ENCODE data around the gene KIF14. TPM values are rescaled to one million over a fixed set of nuclear protein-coding genes. Genes with fewer than 3 reads are reported as not detected.
"Not testable (repeated sequence)": the region's sequence is repeated elsewhere in the genome, so short reads cannot be mapped to it uniquely, and the experiment has no call there.

The KIF14 gene
- total RNA-seq, 2 donors from 2014 or later: 0.14 to 0.32 TPM

DNA sequence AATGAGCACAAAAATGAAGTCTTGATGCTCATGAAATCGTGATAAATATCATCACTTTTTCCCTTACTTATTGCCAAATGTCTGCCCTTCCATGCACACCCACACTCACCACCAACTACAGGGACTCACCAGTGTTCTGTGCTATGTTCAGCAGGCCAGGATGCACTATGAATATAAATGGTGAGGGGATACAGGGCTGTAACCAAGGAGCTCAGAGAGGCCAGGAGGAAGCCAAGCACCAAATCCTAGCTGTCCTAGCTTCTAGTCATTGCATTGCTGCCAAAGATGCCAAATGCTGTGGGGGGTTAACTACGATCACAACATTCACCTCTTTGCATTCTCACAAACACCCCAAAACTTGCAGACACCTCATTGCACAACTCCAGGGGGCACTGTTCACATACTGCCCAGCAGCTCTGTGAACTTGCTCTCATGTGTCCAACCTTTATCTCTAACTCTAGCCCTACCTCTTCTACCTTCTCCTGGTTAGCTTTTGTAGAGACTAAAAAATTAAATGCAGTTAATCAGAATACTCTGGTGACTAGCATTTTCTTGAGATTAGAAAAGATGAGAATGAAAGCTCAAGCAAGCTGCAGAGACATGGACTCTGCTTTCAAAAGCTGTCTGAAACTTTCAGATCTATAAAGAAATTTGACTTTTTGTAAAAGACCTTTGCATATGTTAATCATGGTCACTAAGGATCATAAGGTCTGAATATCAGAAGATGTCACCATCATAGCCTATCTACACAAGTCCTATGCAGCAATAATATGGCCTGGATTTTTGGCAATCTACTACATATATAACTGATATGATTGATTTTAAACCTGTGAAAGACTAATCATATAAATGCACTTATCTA, 13.9 kb upstream of the KIF14 start:
- intact Hi-C loops (cut with DNase I): no loop called here
- DNase-seq (ENCODE audit: low spot score): no peak

GRCh38 chr1:200631375-200631774, 10.8 kb upstream of the KIF14 start:
- no peak for DNase-seq (ENCODE audit: low spot score)
- intact Hi-C loops (cut with DNase I): no loop called here

- intact Hi-C loops (cut with DNase I); DNase-seq (ENCODE audit: low spot score): not testable (repeated sequence)
Measured at GRCh38 chr1:200630515-200630899, 10.0 kb upstream of the KIF14 start.

GRCh38 chr1:200629876-200630514, 9.4 kb upstream of the KIF14 start:
- intact Hi-C loops (cut with DNase I): loop anchor here (5.0 to 10.0 kb wide), 2 partner anchors 172 to 175 kb away; no protein-coding TSS in a partner anchor
- no peak for DNase-seq (ENCODE audit: low spot score)

DNA sequence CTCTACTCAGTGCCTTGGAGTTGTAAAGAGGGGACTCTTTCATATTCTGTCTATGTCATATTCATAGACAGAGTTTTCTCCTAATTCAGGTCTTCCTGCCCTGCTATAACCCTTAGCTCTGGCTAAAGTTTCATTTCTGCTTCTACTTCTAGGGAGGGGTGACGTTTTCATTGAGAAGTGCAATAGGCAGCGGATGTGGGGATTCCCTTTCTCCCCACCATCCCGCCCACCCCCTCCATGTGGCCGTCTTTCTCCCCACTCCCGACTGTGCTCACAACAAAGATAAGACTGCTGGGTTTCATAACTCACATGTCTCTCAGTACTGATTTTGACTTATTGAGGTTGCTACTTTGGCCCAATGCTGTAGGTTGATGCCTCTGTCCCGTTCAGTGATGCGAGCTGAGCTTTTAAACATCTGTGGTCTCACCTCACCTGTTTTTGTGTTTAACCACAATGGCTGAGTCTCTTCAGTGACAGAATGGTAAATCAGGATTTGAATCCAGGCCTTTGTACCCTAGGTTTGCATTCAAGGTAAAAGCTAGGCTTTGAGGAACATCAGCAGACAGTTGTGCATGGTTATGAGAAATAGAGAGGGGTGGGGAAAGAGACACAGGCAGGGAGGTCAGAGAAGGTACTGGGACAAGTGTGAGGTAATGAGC, 7.8 kb upstream of the KIF14 start:
- DNase-seq (ENCODE audit: low spot score): no peak
- intact Hi-C loops (cut with DNase I): loop anchor here (5.0 to 10.0 kb wide), 2 partner anchors 174 to 176 kb away; no protein-coding TSS in a partner anchor

DNA sequence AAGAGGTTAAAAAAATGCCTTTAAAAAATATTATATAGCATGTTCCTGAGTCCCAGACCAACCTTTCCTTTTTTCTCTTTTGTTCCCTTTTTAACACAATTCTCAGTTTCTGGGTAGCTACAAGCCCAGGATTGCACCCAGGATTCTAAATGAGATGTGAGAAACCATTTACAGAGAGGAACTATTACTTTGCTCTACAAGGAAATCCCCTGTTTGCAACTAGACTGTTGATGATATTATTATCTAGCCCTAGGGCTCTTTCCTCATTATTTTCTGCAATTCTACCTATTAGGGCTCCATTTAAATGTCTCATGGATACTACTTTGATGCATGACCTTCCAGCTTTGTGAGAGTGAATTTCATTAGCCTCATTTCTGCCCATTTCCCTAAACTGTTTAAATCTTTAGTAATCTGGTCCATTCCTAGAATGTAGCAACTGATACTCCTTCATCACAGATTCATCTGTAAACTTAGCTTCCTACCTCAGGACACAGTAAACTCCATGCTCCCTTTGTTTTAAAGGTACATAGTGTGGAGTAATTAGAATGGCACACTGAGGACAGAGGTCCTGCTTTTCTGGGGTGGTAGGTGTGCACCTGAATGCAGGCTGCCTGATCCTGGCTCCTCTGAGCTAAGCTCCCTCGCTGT, 7.1 kb upstream of the KIF14 start:
- no peak for DNase-seq (ENCODE audit: low spot score)
- intact Hi-C loops (cut with DNase I): loop anchor here (5.0 to 10.0 kb wide), 2 partner anchors 175 to 177 kb away; no protein-coding TSS in a partner anchor

DNA sequence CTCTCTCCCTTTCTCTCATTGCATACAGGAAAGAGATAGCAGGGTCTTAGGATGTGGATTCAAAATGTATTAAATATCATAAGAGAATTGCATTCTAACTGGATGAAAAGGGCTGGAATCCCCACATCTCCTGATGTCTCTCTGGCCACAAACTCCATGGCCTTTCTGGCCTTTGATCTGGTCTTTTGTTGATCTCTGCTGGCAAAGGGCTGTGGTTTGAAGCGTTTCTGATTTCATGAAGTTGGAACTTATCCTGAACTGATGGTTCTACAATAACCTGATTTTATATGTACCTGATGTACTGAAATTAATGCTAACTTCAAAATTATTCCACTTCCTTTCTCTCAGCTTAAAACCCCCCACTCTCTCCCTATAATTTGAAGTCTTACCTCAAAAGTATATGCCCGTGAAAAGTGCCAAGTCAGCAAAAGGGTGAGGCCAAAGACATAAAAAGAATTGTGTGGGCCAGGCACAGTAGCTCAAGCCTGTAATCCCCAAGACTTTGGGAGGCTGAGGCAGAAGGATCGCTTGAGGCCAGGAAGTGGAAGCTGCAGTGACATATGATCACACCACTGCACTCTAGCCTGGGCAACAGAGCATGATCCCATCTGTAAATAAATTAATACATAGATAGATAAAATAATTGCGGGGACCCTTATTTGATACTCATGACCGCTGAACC, 6.4 kb upstream of the KIF14 start:
- intact Hi-C loops (cut with DNase I): loop anchor here (5.0 to 10.0 kb wide), 2 partner anchors 175 to 178 kb away; no protein-coding TSS in a partner anchor
- no peak for DNase-seq (ENCODE audit: low spot score)

DNA sequence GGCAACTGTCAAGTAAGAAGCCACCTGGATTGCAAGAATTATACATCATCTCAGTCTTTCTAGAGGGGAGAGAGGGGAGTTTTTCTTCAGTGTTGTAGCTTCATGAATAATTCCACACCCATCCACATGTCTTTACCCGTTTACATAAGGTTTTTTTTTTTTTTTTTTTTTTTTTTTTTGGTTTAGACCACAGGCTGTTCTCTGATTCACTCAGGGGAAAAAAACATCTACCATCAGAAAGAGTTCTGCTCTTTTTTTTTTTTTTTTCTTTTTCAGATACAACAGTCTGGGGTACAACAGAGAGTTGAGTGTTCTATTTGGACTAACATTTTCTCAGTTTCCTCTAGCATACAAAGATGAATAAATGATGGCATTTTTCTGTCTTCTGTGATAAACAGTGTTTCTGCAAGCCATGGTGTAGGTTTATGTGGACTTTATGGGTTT, 4.9 kb upstream of the KIF14 start:
- DNase-seq (ENCODE audit: low spot score): no peak
- intact Hi-C loops (cut with DNase I): loop anchor here (5.0 to 10.0 kb wide), 2 partner anchors 177 to 179 kb away; no protein-coding TSS in a partner anchor

DNA sequence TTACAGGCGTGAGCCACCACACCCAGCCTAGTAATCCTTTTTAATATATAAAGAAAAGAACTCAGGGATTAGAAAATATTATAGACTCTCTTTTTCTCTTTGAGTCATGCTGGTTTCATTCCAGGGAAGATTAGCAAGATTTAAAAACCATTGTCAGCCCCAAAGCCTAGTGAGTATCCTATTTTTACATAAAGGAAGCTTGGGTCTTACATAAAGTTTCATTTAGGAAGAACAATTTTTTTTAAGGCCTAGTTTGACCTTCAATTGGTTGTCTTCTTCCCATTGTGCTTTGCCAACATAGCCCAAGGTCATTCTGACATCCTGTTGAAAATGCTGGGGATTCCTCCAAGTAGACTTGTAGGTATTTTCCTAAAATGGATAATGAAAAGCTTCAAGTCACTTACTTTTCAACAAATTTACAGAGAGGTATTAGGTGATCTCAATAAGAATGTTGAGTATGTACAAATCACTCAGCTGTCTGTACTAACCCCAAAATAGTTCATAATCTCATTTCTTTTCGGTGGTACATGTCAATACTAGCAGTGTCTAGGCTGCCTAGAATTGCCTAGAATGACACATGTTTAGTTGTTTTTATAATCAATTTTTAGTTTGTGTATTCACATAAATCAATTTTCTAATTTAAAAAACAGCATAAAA, 4.3 kb upstream of the KIF14 start:
- DNase-seq (ENCODE audit: low spot score): no peak
- intact Hi-C loops (cut with DNase I): loop anchor here (5.0 to 10.0 kb wide), 3 partner anchors 177 to 217 kb away; no protein-coding TSS in a partner anchor

- DNase-seq (ENCODE audit: low spot score): no peak
- intact Hi-C loops (cut with DNase I): loop anchor here in 1 of 2 donors (5.0 to 10.0 kb wide), 2 partner anchors 185 to 222 kb away; no protein-coding TSS in a partner anchor
Measured at GRCh38 chr1:200619894-200620272, 668 bp downstream of the KIF14 start.

GRCh38 chr1:200610846-200611245, 9.7 kb downstream of the KIF14 start:
- intact Hi-C loops (cut with DNase I): loop anchor here in 1 of 2 donors (5.0 kb wide), 1 partner anchor 356 kb away; no protein-coding TSS in a partner anchor
- DNase-seq (ENCODE audit: low spot score): no peak

- no peak for DNase-seq (ENCODE audit: low spot score)
- intact Hi-C loops (cut with DNase I): no loop called here
Measured at GRCh38 chr1:200602632-200603031, 17.9 kb downstream of the KIF14 start.

- intact Hi-C loops (cut with DNase I): no loop called here
- DNase-seq (ENCODE audit: low spot score): no peak
Measured at GRCh38 chr1:200590001-200590400, 30.6 kb downstream of the KIF14 start.

DNA sequence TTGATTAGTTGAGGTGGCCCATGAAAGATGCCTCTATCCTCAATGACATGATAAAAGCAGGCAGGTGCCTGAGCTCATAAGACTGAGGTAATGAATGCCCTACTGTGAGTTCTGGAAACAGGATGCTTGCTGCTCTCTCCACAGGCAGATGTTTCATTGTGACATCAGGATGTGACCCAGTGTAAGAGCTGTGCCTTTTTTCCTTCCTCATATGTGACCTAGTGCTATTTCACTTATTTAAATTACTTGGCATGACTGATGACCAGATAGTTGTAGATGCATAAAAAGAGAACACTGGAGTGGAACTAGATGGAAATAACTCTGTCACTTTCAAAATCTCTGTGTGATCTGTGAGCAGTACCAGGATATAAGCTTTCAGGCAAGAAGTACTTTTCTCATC, 31.9 kb downstream of the KIF14 start:
- no peak for DNase-seq (ENCODE audit: low spot score)
- intact Hi-C loops (cut with DNase I): no loop called here

- intact Hi-C loops (cut with DNase I): no loop called here
- DNase-seq (ENCODE audit: low spot score): no peak
Measured at GRCh38 chr1:200564319-200564718, 56.2 kb downstream of the KIF14 start.

GRCh38 chr1:200561856-200562214, 58.7 kb downstream of the KIF14 start:
- DNase-seq (ENCODE audit: low spot score): no peak
- intact Hi-C loops (cut with DNase I): no loop called here

- intact Hi-C loops (cut with DNase I): no loop called here
Measured at GRCh38 chr1:200558866-200559459, 61.6 kb downstream of the KIF14 start.

GRCh38 chr1:200556002-200556401, 64.5 kb downstream of the KIF14 start:
- no peak for DNase-seq (ENCODE audit: low spot score)
- intact Hi-C loops (cut with DNase I): no loop called here

More at GRCh38 chr1:200558866-200559459, 61.6 kb downstream of the KIF14 start:
- DNase-seq (ENCODE audit: low spot score): no peak
